Left renal pelvis (tissue), 4 donors: ENCODE results near the gene GUCD1. TPM values are rescaled to one million over a fixed set of nuclear protein-coding genes. Genes with fewer than 3 reads are reported as not detected.
A peak's percentile ranks its signal among the peaks of the same experiment; 100 is the strongest.
"Not testable (repeated sequence)": the region's sequence is repeated elsewhere in the genome, so short reads cannot be mapped to it uniquely, and the experiment has no call there.

ENCODE experiments used
- DNase-seq, 4 donors: peaks; one replicate each; pipeline ENCODE4 v3.0.0-alpha.2; 2013; ENCODE audit warnings: low read depth in 4 of 4, low spot score in 3 of 4
- polyA plus RNA-seq, 4 donors: library from polyadenylated mRNA; unstranded; fragments of 120-200 nt; gene quantifications; one replicate each; pipeline ENCODE4 v1.2.1, GENCODE V29; 2013; ENCODE audit not compliant: insufficient read length in 4 of 4

The GUCD1 gene
- polyA plus RNA-seq, 4 donors, result 65.6 to 87.6 (median 81.9) TPM

DNA sequence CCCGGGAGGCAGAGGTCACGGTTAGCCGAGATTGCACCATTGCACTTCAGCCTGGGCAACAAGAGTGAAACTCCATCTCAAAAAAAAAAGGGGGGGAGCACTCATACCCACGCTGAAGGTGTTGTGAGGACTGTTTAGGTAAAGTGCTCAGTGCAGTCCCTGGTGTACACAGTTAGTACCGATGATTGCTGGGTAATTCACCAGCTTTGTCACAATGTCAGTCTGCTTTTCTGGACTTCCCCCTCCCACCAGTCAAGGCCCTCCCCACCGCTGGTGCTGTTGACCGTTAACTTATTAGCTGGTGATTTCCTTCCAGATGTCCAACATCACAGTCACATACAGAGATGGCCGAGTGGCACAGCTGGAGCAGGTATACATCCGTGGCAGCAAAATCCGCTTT, 12.7 kb upstream of the GUCD1 start:
- no peak for DNase-seq

DNA sequence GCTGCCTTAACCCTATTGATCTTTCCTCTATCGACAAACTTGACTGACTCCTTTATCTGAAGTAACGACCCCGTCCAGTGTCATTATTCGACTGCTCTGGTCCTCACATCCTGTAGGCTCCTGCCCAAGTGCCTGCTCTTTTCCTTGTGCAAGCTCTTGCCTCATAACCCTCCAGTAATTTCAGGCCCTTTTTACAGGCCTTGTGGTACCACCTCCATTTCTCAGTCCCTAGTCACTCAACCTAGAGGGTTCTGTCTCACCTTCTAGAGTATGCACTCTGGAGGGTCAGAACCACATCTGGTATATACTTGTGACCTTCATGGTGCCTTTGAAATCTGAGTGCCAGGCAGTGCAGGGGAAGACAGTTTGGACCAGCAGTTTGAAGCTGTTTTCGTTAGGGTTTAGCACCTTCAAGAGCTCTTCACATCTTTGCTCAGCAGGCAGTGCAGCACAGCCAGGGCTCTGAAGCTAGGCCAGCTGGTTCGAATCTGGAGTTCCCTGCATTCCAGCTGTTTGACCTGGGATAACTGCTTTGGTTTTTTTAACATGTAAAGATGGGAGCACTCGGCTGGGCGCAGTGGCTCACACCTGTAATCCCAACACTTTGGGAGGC, 12.1 kb upstream of the GUCD1 start:
- DNase-seq, result no peak

DNA sequence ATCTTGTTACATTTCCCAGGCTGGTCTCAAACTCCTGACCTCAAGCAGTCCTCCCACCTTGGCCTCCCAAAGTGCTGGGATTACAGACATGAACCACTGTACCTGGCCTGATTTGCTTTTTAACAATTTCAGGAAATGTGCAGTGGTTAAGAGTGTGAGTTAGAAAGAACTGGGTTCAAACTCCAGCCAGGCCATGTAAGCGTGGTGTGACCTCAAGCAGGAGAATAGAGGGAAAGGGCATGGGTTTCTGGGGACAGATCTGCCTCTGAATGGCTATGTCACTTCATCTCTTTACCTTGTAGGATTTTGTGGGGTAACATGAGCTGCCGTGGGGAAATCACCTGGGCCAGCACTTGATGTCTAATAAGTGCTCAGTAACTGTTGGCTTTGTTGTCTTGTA, 10.1 kb upstream of the GUCD1 start:
- DNase-seq, result no peak

DNA sequence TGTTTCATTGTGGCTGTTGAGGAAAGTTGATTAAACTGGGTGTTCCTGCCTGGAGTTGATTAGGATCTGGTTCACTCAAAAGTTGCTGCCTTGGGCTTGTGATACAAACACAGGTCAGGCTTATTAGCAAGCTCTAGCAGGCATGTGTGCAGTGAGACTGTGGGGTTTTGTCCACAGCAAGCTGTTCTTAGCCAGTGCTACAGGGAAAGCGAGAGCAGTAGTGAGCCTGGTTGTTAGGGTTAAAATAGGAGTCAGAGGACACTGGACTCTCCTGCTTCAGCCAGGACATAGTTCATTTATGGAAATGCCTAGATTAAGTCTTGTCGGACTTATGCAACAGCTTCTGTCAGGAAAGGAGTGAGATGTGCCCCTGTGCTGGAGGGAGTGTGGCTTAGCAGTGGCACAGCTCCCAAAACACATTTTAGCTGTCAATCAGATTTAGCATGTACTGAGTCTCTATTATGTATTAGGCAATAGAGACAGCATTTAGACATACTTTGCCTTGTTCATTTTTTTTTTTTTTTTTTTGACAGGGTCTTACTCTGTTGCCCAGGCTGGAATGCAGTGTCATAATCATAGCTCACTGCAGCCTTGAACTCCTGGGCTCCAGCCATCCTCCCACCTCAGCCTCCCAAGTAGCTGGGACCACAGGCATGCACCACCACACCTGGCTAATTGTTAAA, 9.6 kb upstream of the GUCD1 start:
- no peak for DNase-seq

DNA sequence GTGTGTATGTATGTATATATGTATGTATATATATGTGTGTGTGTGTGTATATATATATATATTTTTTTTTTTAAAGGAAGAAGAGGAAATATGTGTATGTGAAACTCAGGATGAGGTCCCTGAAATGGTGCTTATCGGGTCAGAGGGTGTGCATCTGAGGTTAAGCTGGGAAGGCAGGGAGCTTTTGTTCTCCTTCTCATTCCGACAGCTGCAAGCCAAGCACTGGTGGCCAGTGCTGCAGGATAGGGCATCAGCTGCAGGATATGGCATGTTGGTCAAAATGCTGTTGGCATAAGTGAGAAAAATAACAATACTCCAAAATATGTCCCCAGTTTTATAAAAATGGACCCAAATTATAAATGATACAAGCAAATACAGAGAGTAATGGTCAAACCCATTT, 8.3 kb upstream of the GUCD1 start:
- DNase-seq, result no peak

DNA sequence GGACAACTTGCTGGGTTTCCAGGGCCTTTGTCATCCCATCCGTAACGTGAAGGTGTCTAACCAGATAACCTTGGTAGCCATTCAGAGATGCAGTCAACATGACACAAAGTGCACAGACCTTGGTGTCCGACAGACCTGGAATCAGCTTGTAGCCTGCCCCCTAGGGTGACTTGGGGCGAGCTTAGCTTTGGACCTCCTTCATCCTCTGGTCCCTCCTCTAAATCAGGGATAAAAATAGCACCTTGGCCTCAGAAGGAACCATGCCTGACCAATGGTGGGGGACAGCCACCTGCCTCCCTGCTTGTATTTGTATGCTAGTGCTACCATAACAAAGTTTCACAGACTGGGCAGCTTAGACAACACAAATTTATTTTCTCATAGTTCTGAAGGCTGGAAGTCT, 4.5 kb upstream of the GUCD1 start:
- DNase-seq, result no peak

DNA sequence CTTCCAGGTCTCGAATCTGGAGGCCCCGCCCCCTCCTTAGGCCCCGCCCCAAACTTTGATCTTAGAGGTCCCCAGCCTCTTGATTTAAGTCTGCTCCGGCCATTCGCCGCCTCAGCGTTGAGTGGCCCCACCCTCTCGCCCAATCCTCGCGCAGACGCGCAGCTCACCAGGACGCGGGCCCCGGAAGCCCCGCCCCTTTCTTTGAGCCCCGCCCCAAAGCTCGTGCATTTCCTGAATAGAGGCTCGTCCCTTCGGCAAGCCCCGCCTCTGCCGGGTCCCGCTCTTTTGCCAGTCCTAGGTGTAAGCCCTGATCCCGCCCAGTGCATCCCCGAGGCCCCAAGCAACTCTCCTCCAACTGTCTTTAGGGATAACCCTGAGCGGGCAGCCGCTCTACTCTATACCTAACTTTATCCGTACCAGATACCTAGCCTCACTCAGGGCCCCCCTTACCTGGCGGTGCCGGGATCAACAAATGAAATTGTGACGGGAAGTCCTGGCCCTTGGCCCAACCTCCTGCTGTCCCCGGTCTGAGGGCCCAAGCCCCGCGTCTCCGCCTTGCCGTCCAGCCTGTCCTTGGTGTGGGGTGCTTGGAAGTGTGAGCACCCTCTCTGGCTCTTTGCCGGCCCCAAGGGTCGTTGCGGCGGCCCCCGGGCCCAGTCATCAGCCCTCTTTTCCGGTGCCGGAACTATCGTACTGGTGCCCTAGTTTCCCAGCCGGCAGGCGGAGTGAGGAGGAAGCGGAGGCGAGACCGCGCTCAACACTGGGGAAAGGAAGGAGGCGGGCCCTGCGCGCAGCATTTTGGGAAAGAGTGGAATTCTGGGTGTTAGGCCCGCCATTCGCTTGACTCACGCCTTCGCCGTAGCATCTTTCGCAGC, 464 bp upstream of the GUCD1 start, which contains the start of gene SNRPD3:
TSS of gene SNRPD3 (plus strand) at position 835 of the 875 bp plus-strand sequence. CDS start 1,676 bp downstream, outside the sequence.
- DNase-seq, result peak; percentile 94 to 98 (median 97)

DNA sequence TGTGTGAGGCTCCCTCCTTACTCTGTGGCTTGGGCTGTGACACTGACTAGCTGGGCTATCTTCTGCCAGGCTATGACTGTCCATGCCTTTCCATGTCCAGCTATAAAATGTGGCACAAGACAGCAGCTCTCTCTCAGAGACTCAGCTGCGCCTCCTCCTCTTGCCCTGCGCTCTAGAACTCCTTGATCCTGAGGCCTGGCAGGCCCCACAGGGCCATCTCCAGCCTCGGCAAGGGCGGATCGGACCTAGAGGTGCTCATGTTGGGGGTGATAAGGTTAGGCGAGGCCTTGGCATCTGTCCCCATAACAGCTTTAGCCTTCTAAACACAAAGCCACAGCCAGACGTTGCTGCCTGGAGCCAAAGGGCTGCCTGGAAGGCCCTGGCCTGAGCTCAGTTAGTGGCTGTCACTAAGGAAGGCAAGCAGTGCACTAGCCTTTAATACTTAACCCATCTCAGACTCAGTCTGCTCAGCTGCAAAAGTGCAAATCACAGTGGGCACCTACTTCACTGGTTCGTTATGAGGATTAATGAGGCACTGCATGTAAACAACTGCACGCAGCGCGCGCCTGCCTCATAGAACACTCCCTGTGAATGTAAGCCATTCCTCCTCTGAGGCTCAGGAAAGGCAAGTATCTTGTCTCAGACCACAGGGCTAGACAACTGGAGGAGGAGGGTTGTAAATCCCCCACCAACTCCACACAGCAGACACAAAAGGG, 1.2 kb downstream of the GUCD1 start:
- DNase-seq, result peak in 3 of 4 donors; percentile 6 to 16 (median 11)

DNA sequence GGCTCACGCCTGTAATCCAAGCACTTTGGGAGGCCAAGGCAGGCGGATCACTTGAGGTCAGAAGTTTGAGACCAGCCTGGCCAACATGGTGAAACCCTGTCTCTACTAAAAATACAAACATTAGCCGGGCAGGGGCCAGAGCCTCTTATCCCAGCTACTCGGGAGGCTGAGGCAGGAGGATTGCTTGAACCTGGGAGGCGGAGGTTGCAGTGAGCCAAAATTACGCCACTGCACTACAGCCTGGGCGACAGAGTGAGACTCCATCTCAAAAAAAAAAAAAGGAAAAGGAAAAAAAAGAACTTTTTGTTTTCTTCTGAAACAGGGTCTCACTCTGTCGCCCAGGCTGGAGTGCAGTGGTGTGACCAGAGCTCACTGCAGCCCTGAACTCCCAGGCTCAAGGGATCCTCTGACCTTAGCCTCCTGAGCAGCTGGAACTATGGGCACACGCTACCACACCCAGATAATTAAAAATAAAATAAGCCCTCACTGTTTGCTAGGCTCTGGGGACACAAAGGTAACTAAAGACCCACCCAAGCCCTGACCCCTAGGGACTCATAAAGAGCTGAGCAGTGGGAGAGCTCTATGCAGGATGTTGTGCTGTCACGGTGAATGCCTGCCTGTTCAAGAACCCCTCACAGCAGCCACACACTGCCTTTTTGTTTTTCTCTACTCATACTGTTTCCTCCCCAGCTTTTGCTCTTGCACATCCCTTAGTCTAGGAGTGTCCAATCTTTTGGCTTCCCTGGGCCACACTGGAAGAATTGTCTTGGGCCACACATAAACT, 2.2 kb downstream of the GUCD1 start:
- not testable (repeated sequence) for DNase-seq

DNA sequence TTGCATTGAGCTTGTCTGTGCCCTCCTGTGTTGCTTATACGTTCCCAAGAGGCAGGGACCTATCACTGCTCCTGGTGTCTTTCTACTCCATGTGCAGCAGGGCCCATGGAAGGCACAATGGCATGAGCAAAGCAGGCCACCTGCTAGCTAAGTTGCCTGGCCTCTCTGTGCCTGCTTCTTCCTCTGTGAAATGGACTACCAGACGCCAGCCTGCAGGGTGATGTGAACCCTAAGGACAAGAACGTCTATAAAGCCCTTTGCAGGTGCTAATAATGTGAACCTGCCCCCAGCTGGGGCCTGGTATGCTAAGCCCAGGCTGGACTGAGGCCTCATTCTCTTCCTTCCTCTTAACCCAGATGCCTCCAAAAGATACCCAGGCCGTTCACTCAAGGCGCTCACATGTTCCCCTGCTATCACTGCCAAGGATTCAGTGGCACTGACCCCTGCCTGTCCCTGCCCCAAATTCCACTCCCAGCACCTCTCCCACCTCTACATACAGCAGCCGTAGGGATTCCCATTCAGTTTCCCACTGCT, 4.0 kb downstream of the GUCD1 start:
- DNase-seq, result no peak

DNA sequence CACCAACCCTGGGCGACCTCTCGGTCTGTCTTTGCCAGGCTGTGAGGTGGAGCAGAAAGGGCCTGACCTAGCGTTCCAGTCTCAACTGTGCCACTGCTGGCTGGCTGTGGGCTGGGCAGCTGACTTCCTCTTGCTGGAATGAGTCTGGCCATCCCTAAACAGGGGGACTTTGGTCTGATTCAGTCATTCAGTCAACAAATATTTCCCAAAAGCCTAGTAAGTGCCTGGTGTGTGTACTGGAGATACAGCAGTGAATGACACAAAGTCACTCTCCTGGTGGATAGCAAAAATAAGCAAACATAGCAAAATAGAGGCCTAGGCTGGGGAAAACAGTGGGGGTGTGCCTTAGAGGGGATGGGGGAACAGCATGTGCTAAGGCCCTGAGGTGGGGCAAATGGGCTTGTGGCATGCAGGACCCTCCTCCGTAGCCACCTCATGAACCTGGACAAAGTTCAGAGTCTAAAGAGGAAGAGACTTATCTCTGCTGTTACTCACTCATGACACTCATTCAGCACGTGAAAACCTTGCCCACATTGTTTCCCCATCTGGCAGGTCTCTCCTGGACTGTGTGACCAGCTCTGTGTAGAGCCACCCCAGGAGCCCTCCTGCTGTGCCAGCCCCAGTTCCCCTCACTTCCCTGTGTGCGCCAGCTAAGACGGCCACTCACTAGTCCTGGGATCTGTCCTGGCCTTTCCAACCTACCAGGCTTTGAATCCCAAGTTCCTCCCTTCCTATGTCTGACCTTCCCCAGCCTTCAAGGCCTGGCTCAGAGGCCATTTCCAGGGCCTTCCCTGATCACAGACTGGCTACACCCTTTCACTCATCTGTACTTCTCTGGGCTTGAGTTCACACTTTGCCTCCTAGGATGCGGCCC, 4.7 kb downstream of the GUCD1 start:
- no peak for DNase-seq

DNA sequence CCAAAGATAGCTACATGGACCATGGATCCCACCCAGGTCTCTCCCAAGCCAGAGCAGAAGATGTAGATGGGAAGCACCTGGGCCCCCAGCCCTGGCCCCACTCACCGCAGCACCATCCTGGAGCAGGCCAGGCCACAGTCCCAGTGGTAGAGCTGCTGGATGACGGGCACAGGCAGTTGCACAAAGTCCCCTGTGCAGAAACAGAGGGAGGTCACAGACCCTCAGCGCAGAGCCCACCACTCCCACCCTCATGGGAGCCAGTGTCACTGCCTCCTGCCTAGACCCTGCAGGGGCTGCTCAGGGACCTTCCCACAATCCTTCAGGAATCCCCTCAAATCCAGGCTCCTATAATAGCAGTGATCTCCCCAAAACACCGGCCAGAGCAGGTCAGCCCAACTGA, 6.1 kb downstream of the GUCD1 start:
- DNase-seq, result no peak

DNA sequence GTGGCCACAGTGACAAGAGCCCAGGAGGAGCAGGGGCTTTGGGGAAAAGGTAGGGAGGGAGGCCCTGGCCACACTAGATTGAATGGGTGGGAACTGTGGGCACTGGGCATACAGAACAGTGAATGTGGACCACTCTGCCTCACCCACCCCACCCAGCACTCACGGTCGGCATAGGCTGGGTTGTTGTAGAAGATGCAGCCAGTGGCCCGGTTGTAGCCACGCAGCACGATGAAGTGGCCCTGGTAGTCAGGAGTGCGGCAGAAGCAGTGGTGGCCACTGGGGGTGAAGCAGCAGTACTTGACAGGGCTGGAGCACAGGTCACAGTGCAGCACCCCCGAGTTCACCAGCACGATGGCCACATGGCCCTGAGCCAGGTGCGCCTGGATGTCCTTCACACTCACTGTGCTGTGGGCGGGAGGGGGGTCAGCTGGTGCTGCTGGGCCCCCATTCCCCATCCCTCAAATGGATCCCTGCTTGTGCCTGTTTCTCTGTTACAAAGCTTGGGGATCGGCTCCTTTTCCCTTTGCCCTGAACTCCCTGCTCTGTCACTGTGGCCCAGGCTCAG, 11.2 kb downstream of the GUCD1 start:
- DNase-seq, result no peak

DNA sequence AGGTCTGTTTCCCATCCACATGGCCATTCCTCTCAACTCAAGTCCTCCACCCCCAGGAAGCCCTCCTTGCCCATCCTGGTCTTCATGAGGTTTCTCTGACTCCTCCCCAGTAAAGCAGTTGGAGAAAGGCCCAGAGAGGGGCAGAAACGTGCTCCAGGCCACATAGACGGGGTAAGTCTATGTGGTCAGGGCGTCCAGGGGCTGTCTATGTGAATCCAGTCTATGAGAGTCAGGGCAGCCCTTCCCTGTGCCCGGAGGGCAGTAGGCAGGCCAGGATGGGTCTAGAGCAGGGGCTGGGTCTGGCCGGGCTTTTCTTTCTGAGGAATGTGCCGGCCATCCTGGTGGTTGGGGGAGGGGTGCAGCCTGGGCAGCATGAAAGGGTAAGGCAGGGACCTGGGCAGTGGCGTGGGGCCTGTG, 11.7 kb downstream of the GUCD1 start:
- no peak for DNase-seq

DNA sequence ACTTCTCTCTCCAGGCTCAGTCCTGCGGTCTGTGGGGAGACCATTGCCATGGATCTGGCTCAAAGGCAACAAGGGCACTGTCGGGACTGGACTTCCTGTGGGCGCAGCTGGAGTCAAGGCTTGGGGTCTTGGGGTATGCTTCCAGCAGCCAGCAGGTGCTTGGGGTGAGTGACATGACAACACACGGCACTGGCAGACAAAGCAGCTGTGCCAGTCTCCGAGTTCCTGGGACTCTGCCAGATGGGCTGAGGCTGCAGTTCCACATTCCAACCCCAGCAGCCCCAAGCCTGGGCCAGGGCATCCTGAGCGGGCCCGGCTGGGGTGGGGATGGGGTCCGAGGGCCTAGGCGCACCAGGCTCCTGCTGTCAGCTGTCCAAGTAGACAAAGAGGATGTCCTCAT, 12.3 kb downstream of the GUCD1 start:
- no peak for DNase-seq

DNA sequence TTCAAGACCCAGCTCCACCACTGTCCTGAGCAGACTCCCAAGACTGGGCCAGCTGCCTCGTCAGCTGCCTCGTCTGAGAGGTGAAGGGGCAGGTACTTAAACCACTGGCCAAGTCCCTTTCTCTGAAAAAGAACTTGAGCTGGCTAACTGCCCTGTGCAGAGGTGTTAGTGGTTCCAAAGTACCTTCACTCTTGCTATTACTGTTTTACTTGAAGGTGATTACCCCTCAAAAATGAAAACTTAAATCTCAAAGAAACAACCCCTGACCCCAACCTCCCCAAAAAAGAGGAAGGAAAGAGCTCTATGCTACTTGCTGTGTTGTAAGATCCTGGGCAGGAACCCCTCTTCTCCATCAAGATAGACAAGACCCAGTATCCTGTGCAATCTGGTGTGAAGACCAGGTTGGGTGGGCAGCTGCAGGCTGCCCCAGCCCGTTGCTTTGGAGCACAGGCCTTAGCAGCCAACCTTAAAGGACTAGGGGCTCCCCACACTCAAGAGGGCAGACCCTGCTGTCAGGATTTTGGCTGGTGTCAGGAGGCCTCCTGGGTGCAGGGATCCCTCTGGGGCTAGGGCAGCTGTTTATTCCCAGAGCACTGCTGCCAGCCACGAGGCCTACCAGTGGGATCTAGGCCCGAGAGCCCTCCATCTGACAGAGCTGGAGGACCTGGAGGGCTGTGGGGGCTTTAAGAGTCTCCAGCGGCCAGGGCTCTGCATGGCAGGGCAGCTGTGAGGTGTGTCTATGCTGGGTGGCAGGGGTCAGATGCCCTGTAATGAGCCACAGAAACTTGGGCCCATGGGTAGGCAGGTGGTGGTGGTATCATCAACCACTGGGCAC, 13.0 kb downstream of the GUCD1 start:
- DNase-seq, result no peak

DNA sequence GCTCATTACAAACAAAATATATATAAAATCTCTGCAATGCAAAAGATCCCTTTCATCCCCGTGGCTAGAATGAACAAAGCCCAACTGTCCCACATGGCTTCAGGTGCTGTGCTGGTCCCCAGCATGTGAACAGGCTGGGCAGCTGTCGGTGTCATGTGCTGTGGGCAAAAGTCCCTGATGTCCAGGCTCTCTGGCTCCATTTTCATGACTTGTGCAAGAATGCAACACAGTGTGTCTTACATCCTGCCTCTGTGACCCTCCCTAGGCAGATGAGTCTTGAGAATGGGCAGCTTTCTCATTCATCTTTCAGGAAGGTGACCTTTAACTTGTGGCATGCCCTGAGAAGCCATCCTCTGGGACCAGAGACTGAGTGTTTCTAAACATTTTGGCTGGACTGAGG, 14.5 kb downstream of the GUCD1 start:
- no peak for DNase-seq

DNA sequence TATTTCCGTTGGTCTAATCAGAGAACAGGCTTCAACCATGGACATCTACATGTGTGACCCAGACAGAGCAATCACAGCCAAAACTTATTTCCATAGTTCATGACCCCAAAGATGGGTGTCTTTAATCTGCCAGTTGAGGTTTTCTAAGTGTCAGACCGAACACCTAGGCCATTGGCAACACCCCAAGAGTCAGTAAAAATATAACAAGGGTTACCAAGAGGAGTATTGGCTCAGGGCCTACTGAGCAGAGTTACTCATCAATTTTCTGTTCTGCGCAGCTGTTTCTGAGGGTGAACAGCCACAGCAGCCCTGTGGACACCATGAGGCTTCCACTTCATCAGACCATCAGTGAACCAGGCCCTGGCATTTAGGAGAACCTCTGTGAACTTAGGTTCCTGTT, 18.8 kb downstream of the GUCD1 start:
- DNase-seq, result no peak
